GM18499 (cell line): ENCODE measurements around the gene VAT1L.

Source experiments
- ATAC-seq: cut with Tn5 transposase; IDR thresholded peaks from one replicate; pipeline ENCODE4 v1.9.1; 2021; ENCODE audit warnings: moderate number of reproducible peaks; ENCODE audit not compliant: insufficient read depth, unreplicated experiment

The VAT1L gene

DNA sequence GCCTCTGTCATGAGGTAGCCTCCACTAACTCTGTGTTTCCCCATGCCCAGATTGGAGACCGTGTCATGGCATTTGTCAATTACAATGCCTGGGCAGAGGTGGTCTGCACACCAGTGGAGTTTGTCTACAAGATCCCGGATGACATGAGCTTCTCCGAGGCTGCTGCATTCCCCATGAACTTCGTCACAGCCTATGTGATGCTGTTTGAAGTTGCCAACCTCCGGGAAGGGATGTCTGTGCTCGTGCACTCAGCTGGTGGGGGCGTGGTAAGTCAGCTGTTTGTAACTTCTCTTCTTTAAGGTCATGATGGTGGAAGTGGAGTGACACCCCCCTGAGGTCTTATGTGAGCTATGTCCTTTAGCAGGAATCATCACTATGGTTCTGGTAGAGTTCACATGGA is 36.8 kb downstream of the VAT1L start:
- ATAC-seq = no peak

- ATAC-seq = no peak
These were observed 38.7 kb downstream of the VAT1L start for GRCh38 chr16:77827032-77827431.

DNA sequence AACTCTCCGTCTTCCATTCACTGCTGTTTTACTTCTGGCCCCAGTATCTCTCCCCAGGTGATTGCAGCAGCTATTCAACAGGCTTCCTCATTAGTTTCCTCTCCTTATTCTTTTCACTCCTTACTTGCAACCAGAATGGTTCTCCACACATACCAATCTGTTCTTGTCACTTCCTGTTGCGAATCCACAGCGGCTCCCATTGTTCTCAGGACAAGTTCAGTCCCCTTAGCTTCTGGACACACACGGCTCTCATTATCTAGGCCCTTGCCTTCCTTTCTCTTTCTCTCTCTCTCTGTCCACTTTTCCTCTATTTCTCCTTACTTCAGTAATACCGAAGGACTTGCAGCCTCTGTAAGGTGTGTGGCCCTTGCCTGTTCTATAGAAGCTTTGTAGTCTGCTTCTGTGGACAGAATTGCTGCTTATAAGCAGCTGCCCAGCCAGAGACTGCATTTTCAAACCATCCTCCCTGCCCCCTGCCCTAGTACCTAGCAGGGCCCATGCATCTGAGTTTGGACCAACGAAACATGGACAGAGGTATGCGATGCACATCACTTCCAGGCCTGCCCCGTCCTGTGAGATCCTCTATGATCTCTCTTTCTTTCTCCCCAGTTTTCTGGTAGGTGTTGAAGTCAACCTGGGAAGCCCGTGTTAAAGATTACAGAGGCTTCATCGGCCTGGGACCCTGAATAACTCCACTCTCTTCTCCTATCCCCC is 45.7 kb downstream of the VAT1L start:
- ATAC-seq = no peak

GRCh38 chr16:77834635-77835540 is 46.5 kb downstream of the VAT1L start:
- no peak for ATAC-seq

DNA sequence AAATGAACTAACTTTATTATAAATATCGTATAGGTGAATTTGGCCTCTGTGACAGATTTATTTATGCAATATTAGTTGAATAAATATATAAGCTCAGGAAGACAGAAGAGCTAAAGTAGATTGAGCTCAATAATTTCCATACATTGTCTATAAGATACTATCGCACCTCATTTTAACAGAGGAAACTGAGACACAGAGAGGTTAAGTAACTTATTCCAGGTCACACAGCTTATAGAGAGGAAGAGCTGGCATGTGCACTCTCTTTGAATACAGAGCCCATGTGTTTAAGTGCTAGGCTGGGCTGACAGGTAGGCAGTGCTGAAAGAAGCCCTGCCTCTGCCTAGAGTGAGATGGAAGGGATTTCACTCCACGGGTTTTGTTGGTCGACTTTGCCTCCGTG is 48.4 kb downstream of the VAT1L start:
- ATAC-seq = no peak

GRCh38 chr16:77838597-77839255 is 50.4 kb downstream of the VAT1L start:
- no peak for ATAC-seq

DNA sequence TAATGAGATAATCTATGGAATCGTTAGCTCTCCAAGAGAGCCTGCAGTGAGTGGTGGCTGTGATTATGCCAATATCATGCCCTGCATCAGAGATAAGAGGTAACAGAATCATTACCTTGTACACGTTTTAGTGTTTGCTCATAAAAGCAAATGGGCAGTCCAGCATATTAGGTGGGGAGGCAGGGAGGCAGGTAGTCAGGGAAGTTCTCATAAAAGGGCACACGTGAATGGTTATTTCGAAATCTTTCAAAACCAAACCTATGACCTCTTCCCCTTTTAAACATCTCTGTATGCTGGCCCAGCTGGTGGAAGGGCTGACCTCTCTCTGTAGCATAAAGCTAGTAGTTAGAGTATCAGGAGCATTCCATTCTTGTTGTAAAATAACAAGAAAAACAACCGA is 51.7 kb downstream of the VAT1L start:
- no peak for ATAC-seq

GRCh38 chr16:77840673-77841501 is 52.5 kb downstream of the VAT1L start:
- ATAC-seq = no peak

DNA sequence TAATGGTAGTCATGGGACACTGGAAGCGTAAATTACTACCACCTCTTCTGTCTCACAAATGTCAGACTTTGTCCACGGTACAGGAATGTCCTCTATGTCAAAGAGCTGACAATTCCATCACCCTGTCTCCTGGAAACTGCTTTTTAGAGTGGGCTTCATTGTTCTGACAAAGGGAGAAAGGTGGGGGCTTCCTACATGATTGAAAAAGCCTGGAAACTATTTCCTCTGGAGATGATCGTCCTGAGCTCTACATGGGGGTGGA is 53.1 kb downstream of the VAT1L start:
- no peak for ATAC-seq

GRCh38 chr16:77842468-77842867 is 54.1 kb downstream of the VAT1L start:
- no peak for ATAC-seq

DNA sequence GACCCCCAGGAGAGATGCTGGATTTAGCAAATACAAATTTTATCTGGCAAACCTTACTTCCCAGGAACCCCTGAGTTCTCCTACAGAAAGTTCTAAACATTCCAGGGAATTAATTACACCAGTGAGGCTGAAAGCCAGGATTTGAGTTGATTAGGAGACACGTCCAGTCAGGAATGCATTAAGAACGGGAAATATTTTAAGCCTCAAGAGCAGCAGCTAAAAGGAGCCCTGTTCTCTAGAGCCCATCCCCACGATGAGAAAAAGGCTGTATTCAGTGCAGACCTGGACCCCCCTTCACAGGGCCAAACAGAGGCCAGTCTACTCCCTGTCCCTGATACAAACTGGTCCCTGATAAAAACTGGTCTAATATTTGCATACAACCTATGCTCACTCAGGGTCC is 55.0 kb downstream of the VAT1L start:
- no peak for ATAC-seq

DNA sequence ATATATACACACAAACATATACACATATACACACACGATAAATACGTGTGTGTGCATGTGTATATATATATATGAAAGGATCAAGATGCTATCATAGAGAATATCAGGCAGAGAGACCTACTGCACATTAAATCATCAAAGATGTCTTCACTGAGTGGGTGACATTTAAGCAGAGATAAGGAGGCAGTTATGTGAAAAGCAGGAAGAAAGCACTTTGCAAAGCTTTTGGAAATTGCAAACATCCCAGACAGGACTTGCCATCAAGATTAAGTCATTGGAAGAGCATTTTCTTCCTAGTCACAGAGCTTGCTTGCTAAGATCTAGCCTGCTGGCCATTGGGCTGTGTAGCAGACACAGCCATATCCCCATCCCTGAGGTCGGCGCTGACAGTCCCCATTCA is 56.4 kb downstream of the VAT1L start:
- ATAC-seq = no peak

GRCh38 chr16:77849646-77850258 is 61.4 kb downstream of the VAT1L start:
- ATAC-seq = no peak

- no peak for ATAC-seq
These were observed 62.4 kb downstream of the VAT1L start for GRCh38 chr16:77850636-77851333.

DNA sequence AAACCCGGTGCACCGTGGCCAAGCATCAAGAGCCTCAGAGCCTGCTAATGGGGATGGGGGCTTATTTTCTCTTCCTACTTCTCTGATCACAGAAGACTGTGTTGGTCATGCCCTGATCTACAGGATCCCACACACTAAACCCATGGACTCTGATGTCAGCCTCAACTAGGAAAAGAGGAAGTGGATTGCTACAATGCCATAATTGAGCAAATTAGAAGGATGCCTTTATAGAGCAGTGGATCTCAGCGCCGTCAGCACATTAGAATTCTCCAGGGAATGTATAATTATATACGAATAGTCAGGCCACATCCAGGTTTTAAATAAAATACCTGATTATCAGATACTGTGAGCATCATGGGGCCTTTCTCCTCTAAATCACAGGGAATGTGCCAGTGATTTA is 64.8 kb downstream of the VAT1L start:
- ATAC-seq = no peak

GRCh38 chr16:77856438-77857160 is 68.2 kb downstream of the VAT1L start:
- ATAC-seq = no peak

GRCh38 chr16:77858060-77858459 is 69.7 kb downstream of the VAT1L start:
- ATAC-seq = no peak

DNA sequence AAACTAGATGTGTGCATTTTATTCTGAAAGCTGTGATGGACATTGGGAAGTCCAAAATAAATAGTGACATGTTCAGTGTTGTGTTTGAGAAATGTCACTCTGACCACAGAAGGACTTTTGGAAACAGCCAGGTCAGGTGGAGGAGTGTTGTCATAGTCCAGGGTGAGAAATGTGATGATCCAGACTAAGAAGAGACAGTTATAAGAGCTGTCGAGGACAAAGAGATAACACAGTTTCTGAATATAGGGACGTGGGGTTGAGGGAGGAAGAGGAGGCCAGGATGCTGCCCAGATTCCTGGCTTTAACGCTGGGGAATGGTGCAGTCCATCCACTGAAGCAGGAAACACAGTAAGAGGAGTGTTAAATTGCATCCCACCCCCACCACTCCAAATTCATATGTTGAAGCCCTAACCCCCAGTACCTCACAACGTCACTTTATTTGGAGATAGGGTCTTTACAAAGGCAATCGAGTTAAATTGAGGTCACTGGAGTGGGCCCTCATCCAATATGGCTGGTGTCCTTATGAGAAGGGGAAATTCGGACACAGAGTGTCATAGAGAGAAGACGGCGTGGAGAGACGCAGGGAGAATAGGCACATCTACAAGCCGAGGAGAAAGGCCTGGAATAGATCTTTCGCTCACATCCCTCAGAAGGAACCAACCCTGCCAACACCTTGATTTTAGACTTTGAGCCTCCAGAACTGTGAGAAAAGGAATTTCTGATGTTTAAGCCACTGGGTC is 71.3 kb downstream of the VAT1L start:
- ATAC-seq = no peak
